ENCODE measurements around the gene ARMC3. TPM values are rescaled to one million over a fixed set of nuclear protein-coding genes. Genes with fewer than 3 reads are reported as not detected.

Gene ARMC3, protein sequence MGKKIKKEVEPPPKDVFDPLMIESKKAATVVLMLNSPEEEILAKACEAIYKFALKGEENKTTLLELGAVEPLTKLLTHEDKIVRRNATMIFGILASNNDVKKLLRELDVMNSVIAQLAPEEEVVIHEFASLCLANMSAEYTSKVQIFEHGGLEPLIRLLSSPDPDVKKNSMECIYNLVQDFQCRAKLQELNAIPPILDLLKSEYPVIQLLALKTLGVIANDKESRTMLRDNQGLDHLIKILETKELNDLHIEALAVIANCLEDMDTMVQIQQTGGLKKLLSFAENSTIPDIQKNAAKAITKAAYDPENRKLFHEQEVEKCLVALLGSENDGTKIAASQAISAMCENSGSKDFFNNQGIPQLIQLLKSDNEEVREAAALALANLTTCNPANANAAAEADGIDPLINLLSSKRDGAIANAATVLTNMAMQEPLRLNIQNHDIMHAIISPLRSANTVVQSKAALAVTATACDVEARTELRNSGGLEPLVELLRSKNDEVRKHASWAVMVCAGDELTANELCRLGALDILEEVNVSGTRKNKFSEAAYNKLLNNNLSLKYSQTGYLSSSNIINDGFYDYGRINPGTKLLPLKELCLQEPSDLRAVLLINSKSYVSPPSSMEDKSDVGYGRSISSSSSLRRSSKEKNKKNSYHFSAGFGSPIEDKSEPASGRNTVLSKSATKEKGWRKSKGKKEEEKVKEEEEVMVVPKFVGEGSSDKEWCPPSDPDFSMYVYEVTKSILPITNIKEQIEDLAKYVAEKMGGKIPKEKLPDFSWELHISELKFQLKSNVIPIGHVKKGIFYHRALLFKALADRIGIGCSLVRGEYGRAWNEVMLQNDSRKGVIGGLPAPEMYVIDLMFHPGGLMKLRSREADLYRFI
- not detected in 2 replicates for total RNA-seq

DNA sequence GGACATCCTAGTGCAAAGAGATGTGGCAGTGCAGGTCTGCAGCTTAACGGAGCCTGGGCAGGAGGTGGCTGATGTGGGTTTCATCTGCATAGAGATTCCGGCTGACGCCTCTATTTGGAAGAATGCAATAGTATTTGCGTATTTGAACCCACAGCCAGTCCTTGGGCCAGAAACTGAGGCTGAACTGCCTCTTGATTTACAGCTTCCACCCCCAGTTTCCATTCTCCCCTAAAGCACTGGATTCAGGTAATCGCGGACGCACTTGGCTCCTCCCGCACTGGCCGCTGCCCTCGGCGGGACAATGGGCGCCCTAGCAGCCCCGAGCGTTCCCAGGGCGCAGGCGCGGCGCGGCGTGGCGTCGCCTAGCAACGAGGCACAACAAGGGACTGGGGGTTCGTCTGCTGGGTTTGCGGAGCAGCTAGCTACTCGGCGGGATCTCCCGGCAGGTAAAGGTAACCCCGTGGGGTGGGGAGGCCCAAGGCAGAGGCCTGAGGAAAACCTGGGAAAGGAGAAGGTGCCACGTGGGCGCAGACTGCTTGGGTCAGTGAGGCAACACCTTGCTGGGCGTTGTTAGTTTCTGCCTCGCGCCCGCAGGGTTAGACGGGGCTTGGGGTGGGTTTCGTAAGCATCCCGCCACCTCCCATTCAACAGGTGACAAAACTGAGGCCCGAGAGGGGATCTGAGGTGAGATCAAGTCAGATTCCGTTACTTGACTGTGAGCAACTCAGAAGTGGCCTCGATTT, at the start of gene ARMC3:
TSS of gene ARMC3 (plus strand) at position 393 of the 743 bp plus-strand sequence. CDS start 3,944 bp downstream, outside the sequence.

Other genes with a start within 250 kb of the ARMC3 start
- gene PIP4K2A, start 213.5 kb upstream of the ARMC3 start, total RNA-seq: 8.5 and 11.8 TPM in 2 replicates
- gene MSRB2, start 167.5 kb downstream of the ARMC3 start, total RNA-seq: 10.8 and 15.3 TPM in 2 replicates